GM18519 (cell line): Measurements from ENCODE around the gene PCDHGA12.
"Not testable (repeated sequence)": the region's sequence is repeated elsewhere in the genome, so short reads cannot be mapped to it uniquely, and the experiment has no call there.

ENCODE experiments used
- ATAC-seq: cut with Tn5 transposase; IDR thresholded peaks from one replicate; pipeline ENCODE4 v1.9.1; 2021; ENCODE audit warnings: mild to moderate bottlenecking, moderate library complexity; ENCODE audit not compliant: unreplicated experiment, low FRiP score

Gene PCDHGA12

GRCh38 chr5:141430332-141431113 lies at the start of gene PCDHGA12:
Gene PCDHGA12 (plus strand): TSS chr5:141430507. CDS start chr5:141430760, 253 bp downstream.
- no peak for ATAC-seq

- no peak for ATAC-seq
These were observed 47.6 kb upstream of the PCDHGA12 start, which contains the start of gene PCDHGA7 for GRCh38 chr5:141382469-141383294. Gene PCDHGA7 (plus strand): TSS chr5:141382742. CDS start chr5:141382900, 158 bp downstream.

GRCh38 chr5:141383345-141383744 lies 47.0 kb upstream of the PCDHGA12 start:
- ATAC-seq, result no peak

- no peak for ATAC-seq
These were observed 45.6 kb upstream of the PCDHGA12 start for GRCh38 chr5:141384471-141385267.

- not testable (repeated sequence) for ATAC-seq
These were observed 42.6 kb upstream of the PCDHGA12 start, which contains the start of gene PCDHGB4 for GRCh38 chr5:141387557-141388311. Gene PCDHGB4 (plus strand): TSS chr5:141387698. CDS start chr5:141387885, 187 bp downstream.

GRCh38 chr5:141388661-141389060 lies 41.6 kb upstream of the PCDHGA12 start:
- ATAC-seq, result no peak

- ATAC-seq, result no peak
These were observed 40.9 kb upstream of the PCDHGA12 start for GRCh38 chr5:141389153-141390042.

- ATAC-seq, result no peak
These were observed 37.7 kb upstream of the PCDHGA12 start, which contains the start of gene PCDHGA8 for GRCh38 chr5:141392429-141393198. Gene PCDHGA8 (plus strand): TSS chr5:141392633. CDS start chr5:141392814, 181 bp downstream.

GRCh38 chr5:141393267-141393666 lies 37.0 kb upstream of the PCDHGA12 start:
- no peak for ATAC-seq

GRCh38 chr5:141394401-141395187 lies 35.7 kb upstream of the PCDHGA12 start:
- ATAC-seq, result not testable (repeated sequence)

GRCh38 chr5:141397756-141398551 lies 32.4 kb upstream of the PCDHGA12 start, which contains the start of gene PCDHGB5:
Gene PCDHGB5 (plus strand): TSS chr5:141397947. CDS start chr5:141398128, 181 bp downstream.
- ATAC-seq, result peak; percentile 92

GRCh38 chr5:141398608-141399007 lies 31.7 kb upstream of the PCDHGA12 start:
- ATAC-seq, result no peak

GRCh38 chr5:141399555-141400258 lies 30.6 kb upstream of the PCDHGA12 start:
- no peak for ATAC-seq

GRCh38 chr5:141402553-141403243 lies 27.6 kb upstream of the PCDHGA12 start, which contains the start of gene PCDHGA9:
Gene PCDHGA9 (plus strand): TSS chr5:141402778. CDS start chr5:141402953, 175 bp downstream.
- no peak for ATAC-seq

- ATAC-seq, result no peak
These were observed 26.9 kb upstream of the PCDHGA12 start for GRCh38 chr5:141403387-141403786.
